HepG2 (cell line): Measurements from ENCODE around the gene CERS6. TPM values are rescaled to one million over a fixed set of nuclear protein-coding genes. Genes with fewer than 3 reads are reported as not detected.

ENCODE experiments used
- ATAC-seq: fragments of 200-7000 bp; cut with Tn5 transposase; 3 replicates; pipeline ENCODE4 v1.9.1; 2020; ENCODE audit warnings: mild to moderate bottlenecking, moderate library complexity
- BruUV-seq: library from RNA; stranded (reverse); fragments of 400-500 nt; replicated peaks from 2 replicates; lab custom pipeline; 2021; lab: Mats Ljungman, UMichigan
- CTCF ChIA-PET: fragments of 300-600 bp; formaldehyde crosslinking; extraction: SDS; loops from one replicate; lab custom pipeline; 2021; ENCODE audit warnings: low total read pairs, inconsistent platforms, low intra/inter-chr PET ratio; lab: Yijun Ruan, JAX
- POLR2A ChIA-PET: fragments of 350-600 bp; sonication (Branson Sonifier 250); formaldehyde crosslinking; loops from one replicate; lab custom pipeline; 2020; ENCODE audit warnings: antibody characterized with exemption, inconsistent platforms; lab: Yijun Ruan, JAX
- DNase-seq: peaks from one replicate; pipeline ENCODE4 v3.0.0-alpha.2; 2015; ENCODE audit warnings: low spot score
- FAIRE-seq: peaks from 3 replicates; lab custom pipeline; 2011; peaks lifted over from hg19 to GRCh38; lab: Jason Lieb, UNC
- H2AFZ ChIP-seq: one replicate; pipeline ENCODE4 v1.6.1; 2011; ENCODE audit warnings: low read length, inconsistent platforms
- H3K27ac ChIP-seq: fragments of 300-600 bp; 3 replicates; pipeline ENCODE4 v1.8.0; 2011; ENCODE audit warnings: mixed run types, mild to moderate bottlenecking, mixed read lengths, low read length, inconsistent platforms; ENCODE audit not compliant: insufficient read depth; ENCODE audit errors: extremely low read length
- H3K27me3 ChIP-seq, 2 experiments: fragments of 200-600 bp in 1 of 2; 2 replicates in 1 of 2; 3 replicates in 1 of 2; pipeline versions ENCODE4 v1.6.0 to v1.8.0; 2011; ENCODE audit warnings: low read length in 2 of 2, mild to moderate bottlenecking in 2 of 2, moderate library complexity in 2 of 2, inconsistent platforms in 1 of 2; ENCODE audit not compliant: insufficient read depth in 2 of 2, control insufficient read depth in 1 of 2
- H3K36me3 ChIP-seq, 2 experiments: fragments of 200-600 bp in 1 of 2; replicated peaks in 1 of 2; 2 replicates in 1 of 2; 3 replicates in 1 of 2; pipeline versions ENCODE4 v1.5.1 to v1.8.0; 2011; ENCODE audit warnings: low read length in 2 of 2, inconsistent platforms in 1 of 2; ENCODE audit not compliant: insufficient read depth in 2 of 2, control insufficient read depth in 1 of 2
- H3K4me1 ChIP-seq: 2 replicates; pipeline ENCODE4 v1.5.1; 2012; ENCODE audit warnings: low read length, inconsistent platforms; ENCODE audit not compliant: insufficient read depth
- H3K4me2 ChIP-seq: 2 replicates; pipeline ENCODE4 v1.6.0; 2011; ENCODE audit warnings: low read depth, low read length, inconsistent platforms
- H3K4me3 ChIP-seq, 3 experiments: fragments of 200-600 bp in 1 of 3; sonication (generic), shearing (Covaris generic) in 1 of 3; replicated peaks in 1 of 3; 2 replicates each; pipeline ENCODE4 v1.5.1; 2011 to 2016; ENCODE audit warnings: low read length in 3 of 3, inconsistent platforms in 2 of 3, low read depth in 2 of 3, mild to moderate bottlenecking in 2 of 3, control low read depth in 1 of 3, mixed read lengths in 1 of 3; ENCODE audit not compliant: insufficient read depth in 1 of 3
- H3K79me2 ChIP-seq: one replicate; pipeline ENCODE4 v1.6.1; 2011; ENCODE audit warnings: low read length, inconsistent platforms; ENCODE audit not compliant: insufficient read depth
- H3K9ac ChIP-seq: 2 replicates; pipeline ENCODE4 v1.6.0; 2011; ENCODE audit warnings: mild to moderate bottlenecking, low read depth, low read length, inconsistent platforms; ENCODE audit not compliant: insufficient read depth
- H3K9me3 ChIP-seq: 2 replicates; pipeline ENCODE4 v1.5.1; 2012; ENCODE audit warnings: mild to moderate bottlenecking, low read length
- H4K20me1 ChIP-seq: 2 replicates; pipeline ENCODE4 v1.6.0; 2011; ENCODE audit warnings: inconsistent platforms, mild to moderate bottlenecking, low read length, moderate library complexity; ENCODE audit not compliant: insufficient read depth
- ARID2 ChIP-seq: sonication (generic); formaldehyde crosslinking; IDR thresholded peaks from 2 replicates; pipeline ENCODE4 v1.8.1; 2022; ENCODE audit warnings: mild to moderate bottlenecking, missing genetic modification reagents, borderline replicate concordance
- GABPB1 ChIP-seq: IDR thresholded peaks from 2 replicates; pipeline ENCODE4 v1.6.1; 2016; ENCODE audit warnings: mild to moderate bottlenecking, missing genetic modification reagents, moderate library complexity, missing compliant biosample characterization
- KLF9 ChIP-seq: IDR thresholded peaks from 2 replicates; pipeline ENCODE4 v1.6.1; 2016; ENCODE audit warnings: low read depth
- REXO4 ChIP-seq: sonication (generic); formaldehyde crosslinking; IDR thresholded peaks from 2 replicates; pipeline ENCODE4 v1.8.0; 2022; ENCODE audit warnings: missing genetic modification reagents, mild to moderate bottlenecking, borderline replicate concordance
- ZFP90 ChIP-seq: sonication (generic); formaldehyde crosslinking; IDR thresholded peaks from 2 replicates; pipeline ENCODE4 v1.8.0; 2022; ENCODE audit warnings: missing genetic modification reagents, mild to moderate bottlenecking, inconsistent platforms, borderline replicate concordance
- ZNF646 ChIP-seq: sonication (generic); formaldehyde crosslinking; IDR thresholded peaks from 2 replicates; pipeline ENCODE4 v1.9.0; 2021; ENCODE audit warnings: mild to moderate bottlenecking, missing genetic modification reagents
- WGBS: methylation state at CpG from one replicate; pipeline ENCODE4 v1.1.6; 2017; ENCODE audit warnings: low lambda C conversion rate; 5-methylcytosine and 5-hydroxymethylcytosine counted together
- in situ Hi-C: cut with HindIII; loops from 2 replicates; pipeline ENCODE4 v1.10.0; 2017; ENCODE audit warnings: low pct_unique_long_range_greater_than_20kb; ENCODE audit not compliant: extremely low pct_ligation_motif_present
- intact Hi-C: fragments of 100-400 bp; cut with micrococcal nuclease; formaldehyde crosslinking; loops from one replicate; pipeline ENCODE4 v1.10.0; 2022; ENCODE audit not compliant: unreplicated experiment
- polyA plus RNA-seq, 8 experiments: library from polyadenylated mRNA; depleted of rRNA in 3 of 8; stranded (reverse) in 7 of 8; unstranded in 1 of 8; fragments of >200 nt; fragmentation: Illumina TruSeq in 4 of 8; extraction: Trizol in 4 of 8; gene quantifications; 2 replicates each; pipeline versions ENCODE4 v1.2.1 to v1.2.3, GENCODE V29; 2011 to 2016; ENCODE audit warnings: low read depth in 4 of 8, missing spikeins in 1 of 8, mixed read lengths in 1 of 8; ENCODE audit not compliant: insufficient read depth in 1 of 8
- total RNA-seq, 5 experiments: library from RNA; depleted of rRNA; stranded (reverse); fragments of >200 nt; fragmentation: Illumina TruSeq; extraction: Trizol; gene quantifications; 2 replicates each; pipeline ENCODE4 v1.2.3, GENCODE V29; 2016; ENCODE audit warnings: low read depth in 1 of 5

Gene CERS6
- total and polyA plus RNA-seq, 2 of the 13 experiments (the other 11 are each of a cell fraction or from before 2014, with no cell fraction given): 10.1 to 20.3 TPM

- H3K27ac ChIP-seq: no peak overlapping the region
- H3K36me3 ChIP-seq: no peaks in the 10 kb centered on the region
- H3K79me2 ChIP-seq: no peaks in the 10 kb centered on the region
- FAIRE-seq (no peak), ATAC-seq (no peak), DNase-seq (no peak)
- 78% methylated on average over 2 of the region's 2 CpGs for WGBS
- intact Hi-C loops: no loop called here
- BruUV-seq: no TSS peak
- no peak overlapping the region for H3K4me2 ChIP-seq
- POLR2A ChIA-PET: no interaction called here
- no peak overlapping the region for H2AFZ ChIP-seq
- H4K20me1 ChIP-seq: no peaks in the 10 kb centered on the region
- H3K9me3 ChIP-seq: no peaks in the 10 kb centered on the region
- H3K4me1 ChIP-seq: peaks cover 8% of the 10 kb centered on the region; the same call in 1 of the 2 replicates
- H3K9ac ChIP-seq: no peak overlapping the region
- CTCF ChIA-PET: no interaction called here
- peaks cover 0 to 17% of the 10 kb centered on the region in 2 experiments; a peak in 2 of 5 replicates for H3K27me3 ChIP-seq
- no peak for TF ChIP-seq GABPB1 (CRISPR knock-in tag)
- no peak for TF ChIP-seq KLF9 (CRISPR knock-in tag)
- no peak for TF ChIP-seq ZNF646
- no peak for TF ChIP-seq REXO4 (CRISPR knock-in tag)
- TF ChIP-seq ZFP90 (CRISPR knock-in tag): no peak
- no peak for TF ChIP-seq ARID2
- TF ChIP-seq, all 625 proteins: peak for 0
- no peak overlapping the region for H3K4me3 ChIP-seq
- in situ Hi-C loops: no loop called here
Measured at GRCh38 chr2:168426861-168427260, 29.2 kb upstream of the CERS6 start.
